HepG2 (cell line): ENCODE data around the gene POLR2J. TPM values are rescaled to one million over a fixed set of nuclear protein-coding genes. Genes with fewer than 3 reads are reported as not detected.
"Not testable (repeated sequence)": the region's sequence is repeated elsewhere in the genome, so short reads cannot be mapped to it uniquely, and the experiment has no call there.

ENCODE experiments used
- ATAC-seq: fragments of 200-7000 bp; cut with Tn5 transposase; 3 replicates; pipeline ENCODE4 v1.9.1; 2020; ENCODE audit warnings: mild to moderate bottlenecking, moderate library complexity
- BruUV-seq: library from RNA; stranded (reverse); fragments of 400-500 nt; replicated peaks from 2 replicates; lab custom pipeline; 2021; lab: Mats Ljungman, UMichigan
- CTCF ChIA-PET: fragments of 300-600 bp; formaldehyde crosslinking; extraction: SDS; loops from one replicate; lab custom pipeline; 2021; ENCODE audit warnings: low total read pairs, inconsistent platforms, low intra/inter-chr PET ratio; lab: Yijun Ruan, JAX
- POLR2A ChIA-PET: fragments of 350-600 bp; sonication (Branson Sonifier 250); formaldehyde crosslinking; loops from one replicate; lab custom pipeline; 2020; ENCODE audit warnings: antibody characterized with exemption, inconsistent platforms; lab: Yijun Ruan, JAX
- DNase-seq: peaks from one replicate; pipeline ENCODE4 v3.0.0-alpha.2; 2015; ENCODE audit warnings: low spot score
- FAIRE-seq: peaks from 3 replicates; lab custom pipeline; 2011; peaks lifted over from hg19 to GRCh38; lab: Jason Lieb, UNC
- H2AFZ ChIP-seq: one replicate; pipeline ENCODE4 v1.6.1; 2011; ENCODE audit warnings: low read length, inconsistent platforms
- H3K27ac ChIP-seq: fragments of 300-600 bp; 3 replicates; pipeline ENCODE4 v1.8.0; 2011; ENCODE audit warnings: mixed run types, mild to moderate bottlenecking, mixed read lengths, low read length, inconsistent platforms; ENCODE audit not compliant: insufficient read depth; ENCODE audit errors: extremely low read length
- H3K27me3 ChIP-seq, 2 experiments: fragments of 200-600 bp in 1 of 2; 2 replicates in 1 of 2; 3 replicates in 1 of 2; pipeline versions ENCODE4 v1.6.0 to v1.8.0; 2011; ENCODE audit warnings: low read length in 2 of 2, mild to moderate bottlenecking in 2 of 2, moderate library complexity in 2 of 2, inconsistent platforms in 1 of 2; ENCODE audit not compliant: insufficient read depth in 2 of 2, control insufficient read depth in 1 of 2
- H3K36me3 ChIP-seq, 2 experiments: fragments of 200-600 bp in 1 of 2; replicated peaks in 1 of 2; 2 replicates in 1 of 2; 3 replicates in 1 of 2; pipeline versions ENCODE4 v1.5.1 to v1.8.0; 2011; ENCODE audit warnings: low read length in 2 of 2, inconsistent platforms in 1 of 2; ENCODE audit not compliant: insufficient read depth in 2 of 2, control insufficient read depth in 1 of 2
- H3K4me1 ChIP-seq: 2 replicates; pipeline ENCODE4 v1.5.1; 2012; ENCODE audit warnings: low read length, inconsistent platforms; ENCODE audit not compliant: insufficient read depth
- H3K4me2 ChIP-seq: 2 replicates; pipeline ENCODE4 v1.6.0; 2011; ENCODE audit warnings: low read depth, low read length, inconsistent platforms
- H3K4me3 ChIP-seq, 3 experiments: fragments of 200-600 bp in 1 of 3; sonication (generic), shearing (Covaris generic) in 1 of 3; replicated peaks in 1 of 3; 2 replicates each; pipeline ENCODE4 v1.5.1; 2011 to 2016; ENCODE audit warnings: low read length in 3 of 3, inconsistent platforms in 2 of 3, low read depth in 2 of 3, mild to moderate bottlenecking in 2 of 3, control low read depth in 1 of 3, mixed read lengths in 1 of 3; ENCODE audit not compliant: insufficient read depth in 1 of 3
- H3K79me2 ChIP-seq: one replicate; pipeline ENCODE4 v1.6.1; 2011; ENCODE audit warnings: low read length, inconsistent platforms; ENCODE audit not compliant: insufficient read depth
- H3K9ac ChIP-seq: 2 replicates; pipeline ENCODE4 v1.6.0; 2011; ENCODE audit warnings: mild to moderate bottlenecking, low read depth, low read length, inconsistent platforms; ENCODE audit not compliant: insufficient read depth
- H3K9me3 ChIP-seq: 2 replicates; pipeline ENCODE4 v1.5.1; 2012; ENCODE audit warnings: mild to moderate bottlenecking, low read length
- H4K20me1 ChIP-seq: 2 replicates; pipeline ENCODE4 v1.6.0; 2011; ENCODE audit warnings: inconsistent platforms, mild to moderate bottlenecking, low read length, moderate library complexity; ENCODE audit not compliant: insufficient read depth
- WGBS: methylation state at CpG from one replicate; pipeline ENCODE4 v1.1.6; 2017; ENCODE audit warnings: low lambda C conversion rate; 5-methylcytosine and 5-hydroxymethylcytosine counted together
- in situ Hi-C: cut with HindIII; loops from 2 replicates; pipeline ENCODE4 v1.10.0; 2017; ENCODE audit warnings: low pct_unique_long_range_greater_than_20kb; ENCODE audit not compliant: extremely low pct_ligation_motif_present
- intact Hi-C: fragments of 100-400 bp; cut with micrococcal nuclease; formaldehyde crosslinking; loops from one replicate; pipeline ENCODE4 v1.10.0; 2022; ENCODE audit not compliant: unreplicated experiment
- polyA plus RNA-seq, 8 experiments: library from polyadenylated mRNA; depleted of rRNA in 3 of 8; stranded (reverse) in 7 of 8; unstranded in 1 of 8; fragments of >200 nt; fragmentation: Illumina TruSeq in 4 of 8; extraction: Trizol in 4 of 8; gene quantifications; 2 replicates each; pipeline versions ENCODE4 v1.2.1 to v1.2.3, GENCODE V29; 2011 to 2016; ENCODE audit warnings: low read depth in 4 of 8, missing spikeins in 1 of 8, mixed read lengths in 1 of 8; ENCODE audit not compliant: insufficient read depth in 1 of 8
- total RNA-seq, 5 experiments: library from RNA; depleted of rRNA; stranded (reverse); fragments of >200 nt; fragmentation: Illumina TruSeq; extraction: Trizol; gene quantifications; 2 replicates each; pipeline ENCODE4 v1.2.3, GENCODE V29; 2016; ENCODE audit warnings: low read depth in 1 of 5

POLR2J gene
- total and polyA plus RNA-seq, 2 of the 13 experiments (the other 11 are each of a cell fraction or from before 2014, with no cell fraction given), result 41.2 to 71.4 TPM

DNA sequence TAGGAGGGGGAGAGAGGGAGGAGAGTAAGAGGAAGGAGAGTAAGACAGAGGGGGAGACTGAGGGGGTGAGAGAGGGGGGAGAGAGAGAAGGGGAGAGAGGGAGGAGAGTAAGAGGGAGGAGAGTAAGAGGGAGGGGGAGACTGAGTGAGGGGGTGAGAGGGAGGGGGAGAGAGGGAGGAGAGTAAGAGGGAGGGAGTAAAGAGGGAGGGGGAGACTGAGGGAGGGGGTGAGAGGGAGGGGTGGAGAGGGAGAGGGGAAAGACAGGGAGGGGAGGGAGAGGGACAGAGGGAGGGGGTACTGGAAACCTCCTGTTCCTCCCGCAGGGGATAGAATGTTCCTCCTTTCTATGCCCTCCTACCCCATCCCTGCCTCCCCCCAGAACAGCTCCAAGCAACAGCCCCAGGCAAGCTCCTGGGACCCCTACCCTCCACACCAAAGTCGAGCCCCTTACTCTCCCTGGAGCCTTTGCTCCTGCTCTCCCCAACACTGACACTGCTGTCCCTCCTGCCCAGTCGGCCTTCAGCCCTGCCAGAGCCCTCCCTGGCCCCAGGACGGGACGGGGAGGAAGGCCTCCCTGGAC, 34.0 kb upstream of the POLR2J start:
- FAIRE-seq, result not testable (repeated sequence)

DNA sequence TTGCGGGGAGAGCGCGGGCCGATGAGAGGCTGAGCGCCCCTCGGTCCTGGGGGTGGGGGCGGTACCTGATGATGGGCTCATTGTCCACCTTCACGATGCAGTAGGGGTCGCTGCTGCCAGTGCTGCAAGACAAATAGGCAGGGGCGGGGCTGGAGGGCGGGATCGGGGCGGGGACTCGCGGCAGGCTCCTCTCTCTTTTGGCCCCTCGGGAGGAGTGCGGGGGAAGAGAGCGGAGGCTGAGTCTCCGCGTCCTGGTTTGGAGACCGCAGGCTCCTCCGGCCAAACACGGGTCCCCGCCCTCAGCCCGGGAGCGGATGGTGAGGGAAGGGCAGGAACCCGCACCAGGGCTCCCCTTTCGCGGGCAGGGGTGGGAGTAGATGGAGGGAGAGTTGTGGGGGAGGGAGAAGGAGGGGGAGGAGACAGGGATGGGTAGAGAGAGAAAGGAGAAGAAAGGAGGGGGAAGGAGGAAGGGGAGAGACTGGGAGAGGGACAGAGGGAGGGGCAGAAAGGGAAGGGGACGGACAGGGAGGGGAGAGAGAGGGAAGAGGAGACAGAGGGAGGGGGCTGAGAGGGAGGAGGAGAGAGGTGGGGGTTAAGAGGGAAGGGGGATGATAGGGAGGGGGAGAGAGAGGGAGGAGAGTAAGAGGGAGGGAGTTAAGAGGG, 33.3 kb upstream of the POLR2J start:
- H3K9ac ChIP-seq, FAIRE-seq, H3K27ac ChIP-seq, H3K9me3 ChIP-seq, H3K4me1 ChIP-seq, DNase-seq, intact Hi-C loops, H3K36me3 ChIP-seq, in situ Hi-C loops, H3K27me3 ChIP-seq, H2AFZ ChIP-seq, H3K79me2 ChIP-seq, H3K4me3 ChIP-seq, H4K20me1 ChIP-seq, POLR2A ChIA-PET, H3K4me2 ChIP-seq, CTCF ChIA-PET, BruUV-seq: not testable (repeated sequence)
- WGBS, result no CpG with 5 or more reads among the region's 30 CpGs
- peak; percentile 62 for ATAC-seq

More for the DNA sequence above, 34.0 kb upstream of the POLR2J start:
- CTCF ChIA-PET, H3K27ac ChIP-seq, H3K27me3 ChIP-seq, BruUV-seq, POLR2A ChIA-PET, H3K4me1 ChIP-seq, H3K4me2 ChIP-seq, H4K20me1 ChIP-seq, in situ Hi-C loops, H3K36me3 ChIP-seq, H3K79me2 ChIP-seq, H2AFZ ChIP-seq, H3K9ac ChIP-seq, H3K4me3 ChIP-seq, H3K9me3 ChIP-seq, intact Hi-C loops: not testable (repeated sequence)
- ATAC-seq (peak; percentile 2; the same call in 1 of the 3 replicates), DNase-seq (peak; percentile 5)
- 5% methylated on average over 5 of the region's 5 CpGs for WGBS

DNA sequence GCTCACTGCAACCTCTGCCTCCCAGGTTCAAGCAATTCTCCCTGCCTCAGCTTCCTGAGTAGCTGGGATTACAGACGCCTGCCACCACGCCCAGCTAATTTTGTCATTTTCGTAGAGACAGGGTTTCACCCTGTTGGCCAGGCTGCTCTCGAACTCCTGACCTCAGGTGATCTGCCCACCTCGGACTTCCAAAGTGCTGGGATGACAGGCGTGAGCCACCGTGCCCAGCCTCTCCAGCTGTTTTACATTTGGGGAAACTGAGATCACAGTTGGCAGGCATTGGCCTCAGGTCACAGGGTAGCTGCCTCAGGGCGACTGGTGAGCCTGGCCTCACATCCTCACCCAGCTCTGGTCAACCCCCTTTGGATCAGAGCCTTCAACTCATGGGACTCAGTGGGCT, 31.9 kb upstream of the POLR2J start:
- CTCF ChIA-PET, BruUV-seq, in situ Hi-C loops, H3K4me1 ChIP-seq, H3K4me3 ChIP-seq, H3K79me2 ChIP-seq, FAIRE-seq, POLR2A ChIA-PET, H3K4me2 ChIP-seq, H4K20me1 ChIP-seq, intact Hi-C loops, DNase-seq, H3K27me3 ChIP-seq, H3K9me3 ChIP-seq, H3K9ac ChIP-seq, ATAC-seq, H3K27ac ChIP-seq, H2AFZ ChIP-seq, H3K36me3 ChIP-seq: not testable (repeated sequence)
- 56% methylated on average over 6 of the region's 8 CpGs for WGBS

DNA sequence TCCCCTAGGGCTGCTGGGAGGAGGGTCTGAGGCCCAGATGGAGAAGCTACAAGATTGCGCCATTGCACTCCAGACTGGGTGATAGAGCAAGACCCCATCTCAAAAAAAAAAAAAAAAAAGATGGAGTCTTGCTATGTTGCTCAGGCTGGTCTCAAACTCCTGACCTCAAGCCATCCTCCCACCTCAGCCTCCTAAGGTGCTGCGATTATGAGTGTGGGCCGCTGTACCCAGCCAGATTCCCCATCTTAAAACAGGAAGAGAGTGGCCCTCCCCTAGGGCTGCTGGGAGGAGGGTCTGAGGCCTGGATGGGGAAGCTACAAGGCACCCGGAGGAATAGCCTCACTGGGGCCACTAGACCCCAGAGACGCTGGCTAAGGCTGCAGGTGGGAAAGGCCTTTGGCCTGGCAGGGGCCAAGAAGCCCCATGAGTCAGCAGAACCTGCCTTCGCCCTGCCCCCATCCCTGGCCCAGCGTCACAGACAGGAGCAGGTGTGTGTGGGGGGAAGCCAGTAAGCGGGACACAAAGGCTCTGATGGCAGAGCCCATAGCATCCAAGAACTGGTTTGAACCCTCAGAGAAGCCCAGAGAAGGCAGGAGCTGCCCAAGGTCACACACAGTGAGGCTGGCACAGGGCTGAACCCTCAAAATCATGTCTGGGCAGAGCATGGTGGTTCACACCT, 28.8 kb upstream of the POLR2J start:
- FAIRE-seq, in situ Hi-C loops, H3K4me1 ChIP-seq, H3K4me2 ChIP-seq, BruUV-seq, H4K20me1 ChIP-seq, H3K4me3 ChIP-seq, DNase-seq, H3K36me3 ChIP-seq, H3K27ac ChIP-seq, H3K79me2 ChIP-seq, CTCF ChIA-PET, intact Hi-C loops, ATAC-seq, H3K27me3 ChIP-seq, H3K9me3 ChIP-seq, H3K9ac ChIP-seq, H2AFZ ChIP-seq, POLR2A ChIA-PET: not testable (repeated sequence)
- WGBS, result 89% methylated on average over 3 of the region's 8 CpGs
